Glomerular visceral epithelial cell (primary cell): ENCODE measurements around the gene CDK4.

ENCODE experiments used
- DNase-seq: peaks from one replicate; pipeline ENCODE4 v3.0.0-alpha.2; 2016; ENCODE audit errors: extremely low spot score

Gene CDK4

GRCh38 chr12:57771873-57772428, 19.8 kb upstream of the CDK4 start, which contains the start of gene METTL1:
METTL1 (minus strand) TSS chr12:57772105; CDS start chr12:57772083, 22 bp downstream.
- peak; percentile 94 for DNase-seq

- peak; percentile 84 for DNase-seq
These were observed 19.2 kb upstream of the CDK4 start for GRCh38 chr12:57771236-57771872.

- no peak for DNase-seq
These were observed 18.6 kb upstream of the CDK4 start for GRCh38 chr12:57770734-57771133.

- no peak for DNase-seq
These were observed 17.5 kb upstream of the CDK4 start for GRCh38 chr12:57769594-57769993.

- no peak for DNase-seq
These were observed 15.8 kb upstream of the CDK4 start for GRCh38 chr12:57767876-57768275.

- DNase-seq = no peak
These were observed 15.2 kb upstream of the CDK4 start for GRCh38 chr12:57767305-57767698.

- DNase-seq = no peak
These were observed 14.6 kb upstream of the CDK4 start, which contains the start of gene CYP27B1 for GRCh38 chr12:57766464-57767304. CYP27B1 (minus strand) TSS chr12:57767078; CDS start chr12:57767041, 37 bp downstream.

GRCh38 chr12:57765698-57766463, 13.8 kb upstream of the CDK4 start:
- no peak for DNase-seq

- DNase-seq = no peak
These were observed 13.0 kb upstream of the CDK4 start for GRCh38 chr12:57765003-57765697.

GRCh38 chr12:57764662-57765002, 12.5 kb upstream of the CDK4 start:
- no peak for DNase-seq

- no peak for DNase-seq
These were observed 12.0 kb upstream of the CDK4 start for GRCh38 chr12:57763881-57764661.

- DNase-seq = no peak
These were observed 10.4 kb upstream of the CDK4 start for GRCh38 chr12:57762463-57762862.

GRCh38 chr12:57761391-57761998, 9.4 kb upstream of the CDK4 start:
- no peak for DNase-seq

- DNase-seq = no peak
These were observed 8.4 kb upstream of the CDK4 start for GRCh38 chr12:57760347-57760982.

- peak; percentile 46 for DNase-seq
These were observed 7.4 kb upstream of the CDK4 start for GRCh38 chr12:57759360-57759980.

- no peak for DNase-seq
These were observed 6.6 kb upstream of the CDK4 start for GRCh38 chr12:57758552-57759359.

GRCh38 chr12:57757771-57758170, 5.7 kb upstream of the CDK4 start:
- DNase-seq = no peak
